BE2C (cell line): ENCODE data around the gene RGS6.

Source experiments
- DNase-seq: peaks from one replicate; pipeline ENCODE4 v3.0.0-alpha.2; 2020
- H3K27me3 ChIP-seq: fragments of 250-450 bp; sonication (Bioruptor Pico); 2 replicates; pipeline ENCODE4 v1.5.1; 2020; ENCODE audit warnings: mild to moderate bottlenecking
- H3K36me3 ChIP-seq: fragments of 250-450 bp; sonication (Bioruptor Pico); 2 replicates; pipeline ENCODE4 v1.5.1; 2020; ENCODE audit warnings: mild to moderate bottlenecking
- H3K4me1 ChIP-seq: fragments of 250-450 bp; sonication (Bioruptor Pico); 2 replicates; pipeline ENCODE4 v1.5.1; 2020
- H3K4me3 ChIP-seq: 2 replicates; pipeline ENCODE4 v1.5.1; 2011; ENCODE audit warnings: low read depth, low read length
- H3K9me3 ChIP-seq: fragments of 250-450 bp; sonication (Bioruptor Pico); 2 replicates; pipeline ENCODE4 v1.5.1; 2020
- TF ChIP-seq, protein P1 (sequence below): IDR thresholded peaks from 2 replicates; pipeline ENCODE4 v1.5.1; 2012; ENCODE audit warnings: mild to moderate bottlenecking, low read depth, low read length

The RGS6 gene

DNA sequence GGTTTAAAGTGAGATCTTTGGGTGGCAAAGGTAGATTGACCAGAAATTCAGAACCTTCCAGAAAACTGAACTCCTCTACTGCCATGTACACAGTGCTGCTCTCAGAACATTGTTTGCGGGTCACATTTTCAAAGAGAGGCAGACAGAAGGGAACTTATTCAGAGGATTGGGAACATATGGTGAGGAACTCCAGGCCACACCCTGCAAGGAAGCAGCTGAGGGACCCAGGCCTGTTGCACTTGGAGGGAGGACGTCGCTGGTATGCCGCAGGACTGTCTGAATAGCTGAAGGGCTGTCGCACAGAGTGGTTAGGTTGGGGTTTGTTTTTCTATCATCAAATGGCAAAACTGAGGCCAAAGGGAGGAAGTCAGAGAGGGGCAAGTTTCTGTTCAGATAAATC, 520.5 kb downstream of the RGS6 start:
- no peak for DNase-seq
- Histone ChIP-seq H3K4me3 (no peak overlapping the region), H3K27me3 (peaks cover under 1% of the 10 kb centered on the region; the same call in 1 of the 2 replicates), H3K4me1 (no peaks in the 10 kb centered on the region), H3K9me3 (no peaks in the 10 kb centered on the region), H3K36me3 (no peaks in the 10 kb centered on the region)
- TF ChIP-seq, protein P1, sequence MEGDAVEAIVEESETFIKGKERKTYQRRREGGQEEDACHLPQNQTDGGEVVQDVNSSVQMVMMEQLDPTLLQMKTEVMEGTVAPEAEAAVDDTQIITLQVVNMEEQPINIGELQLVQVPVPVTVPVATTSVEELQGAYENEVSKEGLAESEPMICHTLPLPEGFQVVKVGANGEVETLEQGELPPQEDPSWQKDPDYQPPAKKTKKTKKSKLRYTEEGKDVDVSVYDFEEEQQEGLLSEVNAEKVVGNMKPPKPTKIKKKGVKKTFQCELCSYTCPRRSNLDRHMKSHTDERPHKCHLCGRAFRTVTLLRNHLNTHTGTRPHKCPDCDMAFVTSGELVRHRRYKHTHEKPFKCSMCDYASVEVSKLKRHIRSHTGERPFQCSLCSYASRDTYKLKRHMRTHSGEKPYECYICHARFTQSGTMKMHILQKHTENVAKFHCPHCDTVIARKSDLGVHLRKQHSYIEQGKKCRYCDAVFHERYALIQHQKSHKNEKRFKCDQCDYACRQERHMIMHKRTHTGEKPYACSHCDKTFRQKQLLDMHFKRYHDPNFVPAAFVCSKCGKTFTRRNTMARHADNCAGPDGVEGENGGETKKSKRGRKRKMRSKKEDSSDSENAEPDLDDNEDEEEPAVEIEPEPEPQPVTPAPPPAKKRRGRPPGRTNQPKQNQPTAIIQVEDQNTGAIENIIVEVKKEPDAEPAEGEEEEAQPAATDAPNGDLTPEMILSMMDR = no peak

DNA sequence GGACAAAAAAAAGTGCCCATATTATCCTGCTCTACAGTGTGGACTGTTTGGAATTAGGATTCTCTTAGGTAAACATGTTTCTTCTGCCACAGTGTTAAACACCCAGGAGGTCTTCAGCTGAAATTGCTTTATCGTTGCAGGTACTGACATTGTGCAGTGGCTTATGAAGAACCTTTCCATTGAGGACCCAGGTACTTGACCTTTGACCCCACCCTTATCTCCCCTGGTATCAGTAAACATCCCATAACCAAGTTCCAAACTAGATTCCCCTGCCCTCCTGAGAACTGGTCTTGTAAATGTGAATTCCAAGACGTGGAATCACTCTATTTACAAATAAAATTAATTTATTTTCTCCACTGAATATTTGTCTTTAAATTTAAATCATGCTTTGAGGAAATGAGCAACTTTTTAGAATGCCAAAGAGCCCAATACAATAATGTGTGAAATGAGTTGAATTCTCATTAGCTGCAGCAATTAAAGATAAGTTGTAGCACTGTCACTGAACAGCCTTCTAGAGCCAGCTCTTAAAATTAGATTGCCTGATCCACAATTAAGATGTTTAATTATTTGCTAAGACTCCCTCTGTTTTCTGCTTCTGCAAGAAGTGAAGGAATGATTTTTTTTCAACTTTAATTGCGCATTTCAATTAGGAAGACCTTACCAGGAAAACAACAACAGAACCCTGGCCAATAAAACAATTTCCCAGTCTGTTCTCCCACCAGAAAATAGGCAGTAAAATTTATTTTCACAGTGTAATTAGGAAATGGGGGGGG, 522.3 kb downstream of the RGS6 start:
- Histone ChIP-seq H3K27me3 (peaks cover 8% of the 10 kb centered on the region), H3K36me3 (no peaks in the 10 kb centered on the region), H3K4me3 (no peak overlapping the region), H3K4me1 (no peaks in the 10 kb centered on the region), H3K9me3 (no peaks in the 10 kb centered on the region)
- no peak for DNase-seq
- TF ChIP-seq, protein P1 = no peak

DNA sequence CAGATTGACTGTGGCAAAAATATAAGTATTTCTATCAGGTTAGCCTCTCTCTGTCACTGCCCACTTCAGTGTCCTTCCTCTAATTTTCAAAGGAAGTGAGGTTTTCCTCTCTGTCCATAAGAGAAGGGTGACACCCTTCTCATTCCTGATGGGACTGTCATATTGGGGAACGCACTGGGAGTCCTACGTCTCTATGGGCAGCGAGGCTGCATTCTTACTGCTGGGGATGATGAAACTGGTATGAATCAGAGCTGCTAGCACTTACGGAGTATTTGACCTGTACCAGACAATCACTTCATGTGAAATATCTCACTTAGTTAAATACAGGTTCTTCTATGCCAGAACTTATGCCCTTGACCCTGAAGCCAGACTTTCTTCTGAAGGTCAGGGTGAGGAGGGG, 525.4 kb downstream of the RGS6 start:
- H3K9me3 ChIP-seq = no peaks in the 10 kb centered on the region
- no peak for DNase-seq
- H3K27me3 ChIP-seq = peaks cover 8% of the 10 kb centered on the region
- H3K4me3 ChIP-seq = no peak overlapping the region
- H3K36me3 ChIP-seq = no peaks in the 10 kb centered on the region
- H3K4me1 ChIP-seq = no peaks in the 10 kb centered on the region
- TF ChIP-seq, protein P1 = no peak

DNA sequence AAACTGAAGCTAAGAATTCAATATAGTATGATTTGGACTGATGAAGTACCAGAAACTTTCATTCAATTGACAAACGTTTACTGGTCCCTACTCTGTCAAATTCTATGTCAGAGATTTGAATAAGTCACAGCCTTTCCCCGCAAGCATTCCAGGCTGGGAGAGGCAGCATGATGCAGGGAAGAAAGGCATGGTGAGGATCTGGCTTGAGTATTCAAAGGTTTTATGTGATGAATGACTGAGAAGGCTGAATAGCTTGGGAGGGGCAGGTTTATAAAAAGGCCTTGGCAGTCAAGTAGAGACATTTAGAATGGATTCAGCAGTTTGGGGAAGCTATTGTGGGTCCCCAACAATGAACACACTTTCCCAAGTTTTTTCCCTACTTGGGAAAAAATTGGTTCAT, 529.8 kb downstream of the RGS6 start:
- no peak for DNase-seq
- Histone ChIP-seq H3K4me1 (no peaks in the 10 kb centered on the region), H3K4me3 (no peak overlapping the region), H3K9me3 (no peaks in the 10 kb centered on the region), H3K36me3 (no peaks in the 10 kb centered on the region), H3K27me3 (peaks cover 8% of the 10 kb centered on the region)
- TF ChIP-seq, protein P1 = no peak

DNA sequence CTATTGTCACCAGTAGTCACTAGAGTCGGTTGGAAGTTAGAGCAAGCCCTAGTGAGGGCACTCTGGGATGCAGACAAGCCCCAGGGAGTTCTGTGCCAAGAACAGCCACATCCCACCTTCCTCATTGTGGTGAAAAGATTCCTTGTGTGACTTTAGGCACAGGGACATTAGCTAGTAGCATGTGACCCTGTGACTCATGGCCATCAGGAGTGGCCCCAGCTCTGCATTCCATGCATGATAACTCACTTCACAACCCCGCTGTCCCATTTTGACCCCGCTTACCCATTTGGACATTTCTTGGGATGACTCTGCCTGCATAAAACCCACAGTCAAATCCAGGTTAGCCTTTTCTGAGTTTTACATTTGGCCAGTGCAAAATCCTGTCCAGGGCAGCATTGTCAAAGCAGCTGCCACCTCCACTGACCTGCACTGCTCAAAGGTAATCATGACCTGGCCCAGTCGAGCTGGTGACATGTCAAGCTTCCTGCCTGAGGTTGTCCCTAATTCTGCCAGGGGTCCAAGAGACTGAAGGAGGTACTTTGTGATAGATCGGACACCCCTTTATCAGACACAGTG, 531.1 kb downstream of the RGS6 start:
- no peaks in the 10 kb centered on the region for H3K36me3 ChIP-seq
- no peaks in the 10 kb centered on the region for H3K4me1 ChIP-seq
- TF ChIP-seq, protein P1 = no peak
- H3K9me3 ChIP-seq = no peaks in the 10 kb centered on the region
- H3K27me3 ChIP-seq = peaks cover 3% of the 10 kb centered on the region; the same call in 1 of the 2 replicates
- H3K4me3 ChIP-seq = no peak overlapping the region
- DNase-seq = no peak

DNA sequence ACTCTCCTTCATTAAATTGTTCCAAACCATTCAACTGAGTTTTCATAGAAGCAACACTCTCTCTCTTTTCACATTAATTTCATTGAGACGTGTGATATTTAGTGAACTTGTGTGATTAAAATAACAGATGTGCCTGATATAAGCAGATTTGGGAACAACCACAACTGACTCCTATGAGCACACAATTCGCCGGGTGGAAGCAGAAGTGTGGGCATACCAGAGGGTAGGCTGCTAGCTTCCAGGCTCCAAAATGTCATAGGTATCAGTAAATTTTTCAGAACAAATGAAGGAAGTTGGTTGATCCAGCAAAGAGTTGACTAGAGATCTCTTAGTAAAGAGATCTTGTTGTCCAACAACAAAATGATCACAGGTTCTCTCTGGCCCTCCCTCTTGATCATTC, 532.0 kb downstream of the RGS6 start:
- TF ChIP-seq, protein P1 = no peak
- H3K27me3 ChIP-seq = no peaks in the 10 kb centered on the region

More for the DNA sequence above, 532.0 kb downstream of the RGS6 start:
- H3K4me3 ChIP-seq = no peak overlapping the region
- no peak for DNase-seq
- no peaks in the 10 kb centered on the region for H3K36me3 ChIP-seq
- H3K4me1 ChIP-seq = no peaks in the 10 kb centered on the region
- no peaks in the 10 kb centered on the region for H3K9me3 ChIP-seq
